Measurements from ENCODE around the gene TEAD3. TPM values are rescaled to one million over a fixed set of nuclear protein-coding genes. Genes with fewer than 3 reads are reported as not detected.
A peak's percentile ranks its signal among the peaks of the same experiment; 100 is the strongest.

The TEAD3 gene
- total RNA-seq, 1 donor, result 11.6 TPM

- TF ChIP-seq, protein P1, sequence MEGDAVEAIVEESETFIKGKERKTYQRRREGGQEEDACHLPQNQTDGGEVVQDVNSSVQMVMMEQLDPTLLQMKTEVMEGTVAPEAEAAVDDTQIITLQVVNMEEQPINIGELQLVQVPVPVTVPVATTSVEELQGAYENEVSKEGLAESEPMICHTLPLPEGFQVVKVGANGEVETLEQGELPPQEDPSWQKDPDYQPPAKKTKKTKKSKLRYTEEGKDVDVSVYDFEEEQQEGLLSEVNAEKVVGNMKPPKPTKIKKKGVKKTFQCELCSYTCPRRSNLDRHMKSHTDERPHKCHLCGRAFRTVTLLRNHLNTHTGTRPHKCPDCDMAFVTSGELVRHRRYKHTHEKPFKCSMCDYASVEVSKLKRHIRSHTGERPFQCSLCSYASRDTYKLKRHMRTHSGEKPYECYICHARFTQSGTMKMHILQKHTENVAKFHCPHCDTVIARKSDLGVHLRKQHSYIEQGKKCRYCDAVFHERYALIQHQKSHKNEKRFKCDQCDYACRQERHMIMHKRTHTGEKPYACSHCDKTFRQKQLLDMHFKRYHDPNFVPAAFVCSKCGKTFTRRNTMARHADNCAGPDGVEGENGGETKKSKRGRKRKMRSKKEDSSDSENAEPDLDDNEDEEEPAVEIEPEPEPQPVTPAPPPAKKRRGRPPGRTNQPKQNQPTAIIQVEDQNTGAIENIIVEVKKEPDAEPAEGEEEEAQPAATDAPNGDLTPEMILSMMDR (IDR thresholded peaks at IDR 0.05; ENCODE audit: insufficient read depth, low read length), result no peak
- no peak for DNase-seq (ENCODE audit: low read depth)
- H3K4me3 ChIP-seq (ENCODE audit: low read depth, low read length), result no peak overlapping the region
These were observed 25.0 kb downstream of the TEAD3 start for GRCh38 chr6:35471836-35472345.

GRCh38 chr6:35470663-35471120 lies 26.2 kb downstream of the TEAD3 start:
- TF ChIP-seq, protein P1 (IDR thresholded peaks at IDR 0.05; ENCODE audit: insufficient read depth, low read length), result no peak
- H3K4me3 ChIP-seq (ENCODE audit: low read depth, low read length), result peak overlapping the region; percentile 25
- no peak for DNase-seq (ENCODE audit: low read depth)

- TF ChIP-seq, protein P1 (IDR thresholded peaks at IDR 0.05; ENCODE audit: insufficient read depth, low read length), result no peak
- peak; percentile 31 for DNase-seq (ENCODE audit: low read depth)
These were observed 26.9 kb downstream of the TEAD3 start for GRCh38 chr6:35469751-35470662.

GRCh38 chr6:35468980-35469750 lies 27.7 kb downstream of the TEAD3 start:
- no peak for DNase-seq (ENCODE audit: low read depth)
- H3K4me3 ChIP-seq (ENCODE audit: low read depth, low read length), result peak overlapping the region; percentile 89
- TF ChIP-seq, protein P1 (IDR thresholded peaks at IDR 0.05; ENCODE audit: insufficient read depth, low read length), result no peak

More at GRCh38 chr6:35469751-35470662, 26.9 kb downstream of the TEAD3 start:
- peak overlapping the region; percentile 89 for H3K4me3 ChIP-seq (ENCODE audit: low read depth, low read length)

DNA sequence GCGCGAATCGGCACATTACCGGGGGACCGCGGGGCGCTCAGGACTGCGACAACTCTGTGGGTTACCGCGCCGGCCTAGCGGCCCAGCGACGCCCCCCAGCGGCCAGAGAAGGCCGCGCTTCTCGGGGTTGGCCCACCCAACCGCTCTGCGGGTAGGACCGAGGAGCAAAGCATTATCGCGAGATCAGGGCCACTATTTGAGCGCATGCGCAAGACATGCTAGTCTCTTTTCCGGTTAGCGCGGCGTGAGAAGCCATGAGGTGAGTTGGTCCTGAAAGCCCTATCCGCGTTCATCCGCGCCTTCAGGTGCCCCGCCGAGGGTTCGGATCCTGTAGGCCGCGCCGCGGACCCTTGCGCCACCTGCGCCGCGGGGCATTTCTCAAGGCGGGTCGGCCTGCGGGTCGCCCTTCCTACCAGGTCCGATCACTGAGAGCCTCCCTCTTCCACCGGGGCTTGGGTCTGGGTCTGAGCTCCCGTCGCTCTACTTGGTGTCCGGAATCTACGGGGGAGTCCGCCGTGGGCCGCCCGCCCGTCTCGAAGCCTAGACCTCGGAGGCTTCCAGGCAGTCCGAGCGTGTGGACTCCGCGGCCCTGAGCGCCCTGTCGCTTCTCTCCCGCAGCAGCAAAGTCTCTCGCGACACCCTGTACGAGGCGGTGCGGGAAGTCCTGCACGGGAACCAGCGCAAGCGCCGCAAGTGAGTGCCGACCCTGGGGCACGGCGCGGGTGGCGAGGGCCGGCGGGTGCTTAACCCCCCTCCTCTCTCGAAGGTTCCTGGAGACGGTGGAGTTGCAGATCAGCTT lies 28.5 kb downstream of the TEAD3 start, which contains the start of gene RPL10A:
RPL10A (plus strand) TSS at position 221 of the 799 bp plus-strand sequence; CDS start at position 255, 34 bp downstream.
- DNase-seq (ENCODE audit: low read depth), result peak; percentile 99
- TF ChIP-seq, protein P1 (IDR thresholded peaks at IDR 0.05; ENCODE audit: insufficient read depth, low read length), result peak; percentile 97
- peak within 1 kb of the TSS; percentile 89 for H3K4me3 ChIP-seq (ENCODE audit: low read depth, low read length)

DNA sequence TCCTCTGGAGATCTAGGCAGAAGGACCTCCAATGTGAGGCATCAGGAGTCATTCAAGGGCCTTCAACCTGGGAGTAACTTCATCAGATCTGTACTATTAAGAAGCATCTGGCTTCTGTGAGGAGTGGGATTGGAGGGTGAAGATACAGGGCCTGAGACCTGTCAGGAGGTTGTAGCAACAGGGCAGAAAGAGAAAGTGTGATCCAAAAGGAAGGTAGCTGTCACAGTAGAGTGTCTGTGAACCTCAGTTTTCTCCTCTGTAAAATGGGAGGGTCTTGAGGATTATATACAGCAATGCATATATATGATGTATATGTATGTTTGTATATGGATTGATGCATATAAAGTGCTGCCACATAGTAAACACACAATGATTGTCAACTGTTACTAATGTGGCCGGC lies 31.2 kb downstream of the TEAD3 start:
- no peak overlapping the region for H3K4me3 ChIP-seq (ENCODE audit: low read depth, low read length)
- TF ChIP-seq, protein P1 (IDR thresholded peaks at IDR 0.05; ENCODE audit: insufficient read depth, low read length), result no peak
- DNase-seq (ENCODE audit: low read depth), result no peak
